Adrenal gland (tissue), 12 donors: Measurements from ENCODE around the gene CMYA5. TPM values are rescaled to one million over a fixed set of nuclear protein-coding genes. Genes with fewer than 3 reads are reported as not detected.
A peak's percentile ranks its signal among the peaks of the same experiment; 100 is the strongest.

Experiments used
- DNase-seq, 7 donors: peaks; one replicate each; pipeline ENCODE4 v3.0.0-alpha.2; 2019 to 2020
- H3K27ac ChIP-seq, 5 donors: fragments of 200-600 bp; sonication (generic) in 4 of 5; 1 replicate in 3 of 5; 2 replicates in 2 of 5; pipeline versions ENCODE4 v1.5.1 to v1.8.0; 2016 to 2020; ENCODE audit warnings: mild to moderate bottlenecking in 1 of 5
- H3K27me3 ChIP-seq: fragments of 200-600 bp; 2 replicates; pipeline ENCODE4 v1.8.0; 2021
- H3K36me3 ChIP-seq, 2 donors: fragments of 200-600 bp; replicated peaks in 1 of 2; 1 replicate in 1 of 2; 2 replicates in 1 of 2; pipeline versions ENCODE4 v1.5.1 to v1.8.0; 2018 to 2022
- H3K4me1 ChIP-seq, 2 donors: fragments of 200-600 bp; replicated peaks in 1 of 2; 1 replicate in 1 of 2; 2 replicates in 1 of 2; pipeline versions ENCODE4 v1.5.1 to v1.8.0; 2018 to 2021
- H3K4me3 ChIP-seq, 4 donors: fragments of 200-600 bp; sonication (generic) in 3 of 4; one replicate each; pipeline ENCODE4 v1.5.1; 2016 to 2018
- H3K9me3 ChIP-seq, 3 donors: fragments of 200-600 bp; sonication (generic) in 1 of 3; replicated peaks in 1 of 3; 1 replicate in 2 of 3; 2 replicates in 1 of 3; pipeline versions ENCODE4 v1.5.1 to v1.8.0; 2016 to 2021
- POLR2A ChIP-seq, 2 donors: fragments of 450-650 bp; IDR thresholded peaks; one replicate each; pipeline ENCODE4 v1.6.1; 2017; ENCODE audit warnings: antibody characterized with exemption in 2 of 2, mild to moderate bottlenecking in 2 of 2, moderate library complexity in 1 of 2
- WGBS, 4 donors: extraction: QIAGEN DNeasy Blood & Tissue Kit in 2 of 4; methylation state at CpG; one replicate each; pipeline versions ENCODE4 v1.1.5 to v1.1.7; 2013 to 2017; 5-methylcytosine and 5-hydroxymethylcytosine counted together
- intact Hi-C, 2 donors: fragments of 100-400 bp; cut with DNase I; formaldehyde crosslinking; loops; one replicate each; pipeline versions ENCODE4 v1.14.1 to v1.15.0; 2022 to 2023
- polyA plus RNA-seq, 3 donors: library from polyadenylated mRNA; stranded (reverse); fragments of 200-250 nt in 2 of 3; fragments of 350-450 nt in 1 of 3; fragmentation: Illumina TruSeq in 1 of 3; extraction: RNeasy Lipid Tissue Mini Kit (QIAGEN cat#74804) in 1 of 3; gene quantifications; one replicate each; pipeline ENCODE4 v1.2.3, GENCODE V29; 2013 to 2014
- total RNA-seq, 9 donors: library from RNA; depleted of rRNA in 4 of 9; stranded (reverse); fragments of >200 nt in 4 of 9; fragments of 120-200 nt in 1 of 9; fragmentation: NEBNext Ultra II Directional in 1 of 9; extraction: Animal tissue kit (Norgen Biotek cat#: 25700) in 1 of 9; gene quantifications; one replicate each; pipeline versions ENCODE4 v1.1.0 to v1.2.4, GENCODE V29; 2013 to 2023
- TF ChIP-seq, protein P1 (sequence below), 6 experiments: fragments of 450-650 bp in 4 of 6; fragments of 200-600 bp in 2 of 6; sonication (generic) in 1 of 6; IDR thresholded peaks; 1 replicate in 5 of 6; 2 replicates in 1 of 6; pipeline versions ENCODE4 v1.5.1 to v1.8.0; 2016 to 2021; ENCODE audit warnings: antibody characterized with exemption in 6 of 6, mild to moderate bottlenecking in 2 of 6, moderate library complexity in 1 of 6
- donor health status: healthy with polysubstance abuse.
- donor health status: Bipolar disorder and iron deficiency.
- donor health status: DM: yes; HTN: yes; CAD: no.
- donor health status: DM: no; HTN: no; CAD: no.
- donor health status: DM: no; HTN: no; CAD: no.
- donor health status: DM: yes; HTN: yes; CAD: no.

CMYA5 gene
- total and polyA plus RNA-seq, 12 donors: 0.11 to 5.6 (median 0.40) TPM

DNA sequence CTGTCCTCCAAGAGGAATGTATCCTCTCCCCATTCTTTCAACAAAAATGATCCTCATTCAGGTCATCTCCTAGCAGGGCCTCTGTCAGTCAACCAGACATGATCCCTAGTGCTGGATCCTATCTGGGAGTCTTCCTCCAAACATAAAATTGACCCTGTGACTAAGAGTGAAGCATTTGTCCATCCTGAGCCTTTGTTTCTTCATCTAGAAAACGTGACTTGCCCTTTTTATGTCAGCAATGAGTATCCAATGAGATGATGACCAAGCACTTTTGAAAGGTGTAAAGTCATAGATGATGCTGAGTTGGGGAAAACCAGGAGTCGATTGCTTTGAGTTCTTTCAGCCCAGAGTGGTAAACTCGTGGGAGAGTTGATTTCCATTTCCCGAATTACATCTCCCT lies 143.3 kb downstream of the CMYA5 start:
- 82 to 94% (median 87%) methylated on average over 4 of the region's 4 CpGs for WGBS, 4 donors
- Histone ChIP-seq H3K27me3 (no peaks in the 10 kb centered on the region), H3K36me3 (no peaks in the 10 kb centered on the region), H3K4me3 (no peak overlapping the region), H3K9me3 (no peaks in the 10 kb centered on the region), H3K4me1 (peaks cover 0 to under 1% of the 10 kb centered on the region in 2 donors), H3K27ac (no peak overlapping the region)
- intact Hi-C loops: no loop called here
- DNase-seq: no peak
- TF ChIP-seq, protein P1, sequence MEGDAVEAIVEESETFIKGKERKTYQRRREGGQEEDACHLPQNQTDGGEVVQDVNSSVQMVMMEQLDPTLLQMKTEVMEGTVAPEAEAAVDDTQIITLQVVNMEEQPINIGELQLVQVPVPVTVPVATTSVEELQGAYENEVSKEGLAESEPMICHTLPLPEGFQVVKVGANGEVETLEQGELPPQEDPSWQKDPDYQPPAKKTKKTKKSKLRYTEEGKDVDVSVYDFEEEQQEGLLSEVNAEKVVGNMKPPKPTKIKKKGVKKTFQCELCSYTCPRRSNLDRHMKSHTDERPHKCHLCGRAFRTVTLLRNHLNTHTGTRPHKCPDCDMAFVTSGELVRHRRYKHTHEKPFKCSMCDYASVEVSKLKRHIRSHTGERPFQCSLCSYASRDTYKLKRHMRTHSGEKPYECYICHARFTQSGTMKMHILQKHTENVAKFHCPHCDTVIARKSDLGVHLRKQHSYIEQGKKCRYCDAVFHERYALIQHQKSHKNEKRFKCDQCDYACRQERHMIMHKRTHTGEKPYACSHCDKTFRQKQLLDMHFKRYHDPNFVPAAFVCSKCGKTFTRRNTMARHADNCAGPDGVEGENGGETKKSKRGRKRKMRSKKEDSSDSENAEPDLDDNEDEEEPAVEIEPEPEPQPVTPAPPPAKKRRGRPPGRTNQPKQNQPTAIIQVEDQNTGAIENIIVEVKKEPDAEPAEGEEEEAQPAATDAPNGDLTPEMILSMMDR (IDR thresholded peaks at IDR 0.05): no peak
- TF ChIP-seq POLR2A (IDR thresholded peaks at IDR 0.05): no peak

DNA sequence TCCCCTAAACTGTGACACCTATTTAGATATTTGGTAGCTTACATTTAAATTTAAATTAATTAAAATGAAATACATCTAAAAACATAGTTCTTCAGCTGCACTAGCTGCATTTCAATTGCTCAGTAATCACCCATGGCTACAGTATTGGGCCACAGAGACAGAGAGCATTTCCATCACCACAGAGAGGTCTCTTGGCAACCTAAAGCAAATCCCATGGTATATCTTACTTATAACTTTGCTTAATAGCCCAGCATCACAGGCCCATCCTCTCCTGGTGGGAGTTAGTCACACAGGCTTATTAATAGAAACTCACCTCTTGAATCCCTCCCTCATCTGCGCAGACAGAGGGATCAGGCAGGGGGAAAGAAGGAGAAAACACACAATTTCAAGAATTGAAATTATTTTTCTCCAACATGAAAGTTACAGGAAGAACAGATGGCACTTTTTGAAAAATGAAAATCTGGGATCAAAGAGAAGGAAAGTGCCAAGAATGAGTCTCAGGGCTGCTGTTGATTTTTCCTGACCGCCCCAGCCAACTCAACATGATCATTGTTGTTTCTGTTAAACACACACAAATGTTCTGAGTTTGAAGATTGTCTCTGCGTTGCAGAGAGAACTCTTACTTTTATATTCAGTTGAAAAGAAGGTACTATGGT lies 144.6 kb downstream of the CMYA5 start:
- Histone ChIP-seq H3K36me3 (no peaks in the 10 kb centered on the region), H3K4me3 (no peak overlapping the region), H3K4me1 (peaks cover 6 to 7% of the 10 kb centered on the region in 2 donors), H3K9me3 (no peaks in the 10 kb centered on the region), H3K27me3 (no peaks in the 10 kb centered on the region), H3K27ac (no peak overlapping the region)
- 53 to 70% (median 62%) methylated on average over 3 of the region's 3 CpGs for WGBS, 4 donors
- intact Hi-C loops: no loop called here
- no peak for TF ChIP-seq POLR2A (IDR thresholded peaks at IDR 0.05)
- TF ChIP-seq, protein P1 (IDR thresholded peaks at IDR 0.05): no peak
- no peak for DNase-seq

DNA sequence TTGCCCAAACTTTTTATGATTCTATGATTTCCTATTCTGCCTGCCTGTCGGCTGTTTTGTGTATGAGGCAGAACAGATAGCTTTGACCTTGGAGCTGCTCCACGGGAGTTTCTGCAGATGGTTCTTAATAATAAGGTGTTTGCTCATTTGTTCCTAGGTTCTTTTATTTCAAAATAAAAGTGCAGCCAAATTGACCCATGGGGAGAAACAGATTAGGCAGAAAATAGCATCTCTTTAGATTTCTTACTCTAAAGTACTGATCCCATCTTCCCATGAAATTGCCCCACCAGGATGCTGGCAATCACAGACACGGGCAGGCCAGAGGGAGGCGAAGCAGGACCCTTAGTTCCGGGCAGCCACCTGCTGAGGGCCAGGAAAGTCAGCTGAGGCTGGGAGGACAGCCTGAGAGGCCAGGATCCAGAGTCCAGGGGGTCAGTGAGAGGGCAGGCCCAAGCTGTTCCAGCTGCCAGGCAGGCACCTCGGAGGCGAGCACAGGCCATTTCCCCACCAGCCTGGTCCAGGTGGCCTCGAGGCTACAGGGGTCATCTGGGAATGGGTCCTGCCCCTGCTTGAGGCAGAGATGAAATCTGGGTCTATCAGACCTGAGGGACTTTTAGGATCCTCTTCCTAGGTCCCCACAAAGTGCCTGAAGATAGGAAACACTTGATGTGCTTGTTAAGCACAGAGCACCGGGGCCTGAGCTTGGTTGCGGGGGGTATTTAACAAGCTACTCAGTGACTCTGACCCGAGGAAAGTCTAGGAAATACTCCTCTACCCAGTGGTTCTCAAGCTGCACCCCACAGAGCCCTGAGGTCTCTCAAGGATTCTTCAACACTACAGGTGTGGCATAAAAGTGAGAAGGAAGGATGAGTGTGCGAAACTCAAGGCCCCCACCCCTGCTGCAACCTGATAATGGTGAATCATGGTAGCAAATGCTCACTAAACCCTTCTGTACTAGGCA lies 145.4 kb downstream of the CMYA5 start:
- DNase-seq: peak in 4 of 7 donors; percentile 31 to 51 (median 46)
- Histone ChIP-seq H3K4me1 (peaks cover 6 to 7% of the 10 kb centered on the region in 2 donors), H3K4me3 (no peak overlapping the region), H3K27ac (peak overlapping the region in 1 of 5 donors; percentile 24), H3K27me3 (no peaks in the 10 kb centered on the region), H3K9me3 (no peaks in the 10 kb centered on the region), H3K36me3 (no peaks in the 10 kb centered on the region)
- intact Hi-C loops: no loop called here
- TF ChIP-seq, protein P1 (IDR thresholded peaks at IDR 0.05): no peak
- no peak for TF ChIP-seq POLR2A (IDR thresholded peaks at IDR 0.05)
- 68 to 76% (median 71%) methylated on average over 8 to 12 of the region's 12 CpGs for WGBS, 4 donors
